ENCODE results near the gene CHURC1. TPM values are rescaled to one million over a fixed set of nuclear protein-coding genes. Genes with fewer than 3 reads are reported as not detected.

Gene CHURC1
- total RNA-seq, 1 donor from 2014 or later, result 40.0 TPM

DNA sequence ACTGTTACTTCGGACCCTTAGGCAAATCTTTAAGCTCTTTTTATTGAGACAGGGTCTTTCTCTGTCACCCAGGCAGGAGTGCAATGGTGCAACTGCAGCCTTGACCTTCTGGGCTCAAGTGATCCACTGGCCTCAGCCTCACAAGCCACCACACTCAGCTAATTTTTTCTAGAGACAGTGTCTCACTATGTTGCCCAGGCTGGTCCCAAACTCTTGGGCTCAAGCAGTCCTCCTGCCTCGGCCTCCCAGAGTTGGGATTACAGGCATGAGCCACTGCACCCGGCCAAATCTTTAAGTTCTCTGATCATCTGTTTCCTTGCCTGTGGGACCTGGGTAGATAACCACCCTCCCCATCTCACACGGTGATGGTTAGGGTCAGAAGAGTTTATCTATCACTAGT is 30.6 kb downstream of the CHURC1 start:
- TF ChIP-seq, protein P1, sequence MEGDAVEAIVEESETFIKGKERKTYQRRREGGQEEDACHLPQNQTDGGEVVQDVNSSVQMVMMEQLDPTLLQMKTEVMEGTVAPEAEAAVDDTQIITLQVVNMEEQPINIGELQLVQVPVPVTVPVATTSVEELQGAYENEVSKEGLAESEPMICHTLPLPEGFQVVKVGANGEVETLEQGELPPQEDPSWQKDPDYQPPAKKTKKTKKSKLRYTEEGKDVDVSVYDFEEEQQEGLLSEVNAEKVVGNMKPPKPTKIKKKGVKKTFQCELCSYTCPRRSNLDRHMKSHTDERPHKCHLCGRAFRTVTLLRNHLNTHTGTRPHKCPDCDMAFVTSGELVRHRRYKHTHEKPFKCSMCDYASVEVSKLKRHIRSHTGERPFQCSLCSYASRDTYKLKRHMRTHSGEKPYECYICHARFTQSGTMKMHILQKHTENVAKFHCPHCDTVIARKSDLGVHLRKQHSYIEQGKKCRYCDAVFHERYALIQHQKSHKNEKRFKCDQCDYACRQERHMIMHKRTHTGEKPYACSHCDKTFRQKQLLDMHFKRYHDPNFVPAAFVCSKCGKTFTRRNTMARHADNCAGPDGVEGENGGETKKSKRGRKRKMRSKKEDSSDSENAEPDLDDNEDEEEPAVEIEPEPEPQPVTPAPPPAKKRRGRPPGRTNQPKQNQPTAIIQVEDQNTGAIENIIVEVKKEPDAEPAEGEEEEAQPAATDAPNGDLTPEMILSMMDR (conservative IDR thresholded peaks at IDR 0.05), result no peak
- H3K27ac Mint-ChIP-seq, result no peak overlapping the region
- no peaks in the 10 kb centered on the region for H3K27me3 Mint-ChIP-seq
- H3K4me3 Mint-ChIP-seq, result no peak overlapping the region
- H3K36me3 Mint-ChIP-seq, result peaks cover 22% of the 10 kb centered on the region
- H3K9me3 Mint-ChIP-seq, result no peaks in the 10 kb centered on the region
- peaks cover 20% of the 10 kb centered on the region for H3K4me1 Mint-ChIP-seq (ENCODE audit: unreplicated experiment)
- DNase-seq (ENCODE audit: extremely low spot score, unreplicated experiment), result no peak

DNA sequence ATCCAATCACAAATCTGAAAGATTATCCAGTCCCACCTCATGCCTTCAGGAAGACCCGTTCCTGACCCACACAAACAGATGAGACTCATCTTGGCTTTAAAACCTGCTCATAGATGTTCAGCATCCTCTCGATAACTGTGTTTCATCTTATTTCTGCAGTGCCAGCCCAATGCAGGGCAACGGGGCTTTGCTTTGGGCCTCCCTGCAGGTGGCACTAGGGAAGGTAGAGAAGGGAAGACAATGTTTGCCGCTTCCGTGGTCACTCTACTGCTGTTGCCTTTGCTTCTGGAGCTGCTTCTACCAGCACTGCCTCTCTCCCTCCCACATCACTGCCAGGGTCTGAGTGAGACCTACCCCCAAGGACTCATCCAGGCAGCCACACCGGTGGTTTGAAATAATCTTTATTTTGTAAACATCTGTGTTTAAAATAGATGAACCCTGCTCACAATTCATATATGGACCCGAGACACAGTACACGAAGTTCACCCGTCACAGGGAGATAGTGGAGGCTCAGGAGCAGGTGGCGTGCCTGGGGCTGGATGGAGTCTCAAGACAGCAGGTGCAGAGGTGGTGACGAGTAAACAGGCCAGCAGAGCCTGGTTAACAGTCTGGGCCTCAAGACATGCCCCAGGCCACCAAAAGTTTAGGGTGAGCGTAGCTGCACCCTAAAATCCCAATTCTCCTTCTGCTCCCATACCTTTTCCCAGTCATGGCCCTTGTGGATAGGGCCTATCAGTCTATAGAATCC is 31.4 kb downstream of the CHURC1 start:
- no peak for DNase-seq (ENCODE audit: extremely low spot score, unreplicated experiment)
- H3K27ac Mint-ChIP-seq, result peak overlapping the region; percentile 1
- no peak overlapping the region for H3K4me3 Mint-ChIP-seq
- TF ChIP-seq, protein P1 (conservative IDR thresholded peaks at IDR 0.05), result no peak
- no peaks in the 10 kb centered on the region for H3K27me3 Mint-ChIP-seq
- peaks cover 15% of the 10 kb centered on the region for H3K4me1 Mint-ChIP-seq (ENCODE audit: unreplicated experiment)
- no peaks in the 10 kb centered on the region for H3K9me3 Mint-ChIP-seq
- H3K36me3 Mint-ChIP-seq, result peaks cover 23% of the 10 kb centered on the region

DNA sequence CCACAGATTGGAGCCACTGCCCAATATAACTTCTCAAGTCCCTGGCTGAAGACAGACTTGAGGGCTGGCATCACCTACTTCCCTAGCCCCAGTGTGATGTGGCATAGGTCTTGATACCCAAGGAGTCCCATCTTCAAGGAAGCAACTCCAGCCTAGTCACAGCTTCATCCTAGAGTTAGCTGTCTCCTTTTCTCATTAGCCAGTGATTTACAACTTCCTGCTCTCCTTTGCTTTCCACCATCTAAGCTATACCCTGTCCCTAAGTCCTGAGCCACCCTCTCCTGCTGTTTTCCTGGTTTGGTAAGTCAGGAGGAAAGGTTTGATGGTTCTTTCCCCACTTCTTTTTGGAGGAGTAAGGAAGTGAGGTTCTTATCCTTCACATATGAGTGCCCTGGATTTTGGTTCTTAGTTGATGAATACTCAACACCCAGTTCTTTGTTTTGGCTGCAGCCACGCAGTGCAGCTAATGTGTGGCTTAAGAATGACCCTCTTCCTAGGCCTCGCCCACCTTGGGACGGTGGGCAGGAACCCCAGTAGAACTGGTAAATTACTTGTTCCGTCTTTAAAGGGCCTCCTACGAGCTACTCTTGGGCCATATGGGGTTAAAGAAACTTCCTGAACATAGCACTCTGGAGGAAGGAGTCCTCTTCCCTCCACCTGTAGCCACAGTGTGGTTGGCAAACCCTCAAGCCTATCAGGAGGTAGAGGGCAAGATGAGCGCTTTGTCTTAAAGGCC is 32.2 kb downstream of the CHURC1 start:
- Mint-ChIP-seq H3K4me1 (ENCODE audit: unreplicated experiment) (peaks cover 12% of the 10 kb centered on the region), H3K36me3 (peaks cover 27% of the 10 kb centered on the region), H3K9me3 (no peaks in the 10 kb centered on the region), H3K27ac (peak overlapping the region; percentile 1), H3K27me3 (no peaks in the 10 kb centered on the region), H3K4me3 (no peak overlapping the region)
- no peak for DNase-seq (ENCODE audit: extremely low spot score, unreplicated experiment)
- TF ChIP-seq, protein P1 (conservative IDR thresholded peaks at IDR 0.05), result no peak

DNA sequence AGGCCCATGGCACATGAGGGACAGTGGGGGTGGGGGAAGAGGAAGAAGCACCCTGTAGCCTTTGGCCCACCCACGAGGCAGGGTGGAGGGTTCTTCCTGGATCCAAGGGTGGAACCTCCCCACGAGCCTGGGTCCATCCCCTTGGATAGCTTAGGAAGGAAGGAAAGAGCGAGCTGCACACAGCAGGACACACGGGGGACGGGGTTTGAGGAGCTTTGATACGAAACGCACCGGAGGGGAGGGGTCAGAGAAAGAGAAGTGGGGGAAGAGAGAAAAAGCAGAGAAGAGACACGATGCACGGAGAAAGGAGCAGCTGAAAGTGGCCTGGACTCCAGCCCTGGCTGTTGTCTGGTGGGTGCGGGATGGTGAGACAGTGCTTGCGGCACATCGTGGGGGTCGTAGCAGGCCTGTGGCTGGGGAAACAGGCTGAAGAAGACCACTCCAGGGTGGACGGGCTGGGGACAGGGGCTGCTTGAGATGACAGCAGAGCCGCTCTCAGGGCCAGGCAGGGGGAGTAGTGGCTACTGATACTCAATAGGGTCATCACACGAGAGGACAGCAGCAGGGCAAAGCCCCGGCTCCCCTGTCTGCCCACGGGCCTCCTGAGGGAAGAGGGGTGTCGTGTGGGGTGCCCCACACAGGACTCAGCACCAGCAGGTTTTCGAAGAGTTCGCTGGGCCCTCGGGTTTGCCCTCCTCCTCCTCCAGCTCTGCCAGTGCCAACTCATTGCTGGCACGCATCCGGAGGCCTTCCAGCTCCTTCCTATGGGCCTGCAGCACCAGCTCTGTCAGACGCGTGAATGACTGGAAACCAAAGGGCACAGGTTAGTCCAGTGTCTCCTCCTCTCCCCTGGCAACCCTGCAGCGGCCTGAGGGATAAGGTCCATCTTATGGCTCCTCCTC is 33.7 kb downstream of the CHURC1 start:
- no peak overlapping the region for H3K27ac Mint-ChIP-seq
- H3K4me1 Mint-ChIP-seq (ENCODE audit: unreplicated experiment), result peaks cover 13% of the 10 kb centered on the region
- no peaks in the 10 kb centered on the region for H3K27me3 Mint-ChIP-seq
- no peak for DNase-seq (ENCODE audit: extremely low spot score, unreplicated experiment)
- H3K36me3 Mint-ChIP-seq, result peaks cover 32% of the 10 kb centered on the region
- no peak overlapping the region for H3K4me3 Mint-ChIP-seq
- TF ChIP-seq, protein P1 (conservative IDR thresholded peaks at IDR 0.05), result no peak
- no peaks in the 10 kb centered on the region for H3K9me3 Mint-ChIP-seq

DNA sequence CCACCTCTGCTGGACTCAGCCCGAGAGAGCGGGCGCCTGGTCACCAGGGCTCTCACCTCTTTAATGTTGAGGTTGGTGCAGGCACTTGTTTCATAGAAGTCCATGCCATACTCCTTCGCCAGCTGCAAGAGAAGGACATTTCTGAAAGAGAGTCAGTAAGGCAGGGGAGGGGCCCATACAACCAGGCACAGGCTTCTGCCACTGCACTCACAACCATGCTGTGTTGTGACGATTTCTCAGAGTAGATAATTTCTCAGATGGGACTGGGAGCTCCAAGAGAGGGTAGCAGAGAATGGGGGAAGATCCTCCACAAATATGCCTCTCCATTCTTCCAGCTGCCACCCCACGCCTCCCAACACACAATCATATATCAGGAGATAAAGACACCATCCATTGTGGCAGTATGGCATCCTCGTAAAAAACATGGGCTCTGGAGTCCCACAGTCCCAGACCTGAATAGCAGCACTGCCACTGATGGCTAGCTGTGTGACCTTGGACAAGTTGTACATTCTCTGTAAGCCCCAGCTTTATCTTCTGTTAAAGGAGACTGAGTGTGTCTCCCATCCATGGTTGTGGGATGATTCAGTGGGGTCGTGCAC is 34.5 kb downstream of the CHURC1 start:
- Mint-ChIP-seq H3K4me3 (no peak overlapping the region), H3K27ac (no peak overlapping the region), H3K36me3 (peaks cover 32% of the 10 kb centered on the region), H3K9me3 (no peaks in the 10 kb centered on the region), H3K27me3 (no peaks in the 10 kb centered on the region), H3K4me1 (ENCODE audit: unreplicated experiment) (peaks cover 11% of the 10 kb centered on the region)
- DNase-seq (ENCODE audit: extremely low spot score, unreplicated experiment), result no peak
- TF ChIP-seq, protein P1 (conservative IDR thresholded peaks at IDR 0.05), result no peak
